Measurements from ENCODE around the gene LBX2. TPM values are rescaled to one million over a fixed set of nuclear protein-coding genes. Genes with fewer than 3 reads are reported as not detected.

The LBX2 gene
- total RNA-seq, 1 experiment from 2014 or later, result 1.3 TPM

DNA sequence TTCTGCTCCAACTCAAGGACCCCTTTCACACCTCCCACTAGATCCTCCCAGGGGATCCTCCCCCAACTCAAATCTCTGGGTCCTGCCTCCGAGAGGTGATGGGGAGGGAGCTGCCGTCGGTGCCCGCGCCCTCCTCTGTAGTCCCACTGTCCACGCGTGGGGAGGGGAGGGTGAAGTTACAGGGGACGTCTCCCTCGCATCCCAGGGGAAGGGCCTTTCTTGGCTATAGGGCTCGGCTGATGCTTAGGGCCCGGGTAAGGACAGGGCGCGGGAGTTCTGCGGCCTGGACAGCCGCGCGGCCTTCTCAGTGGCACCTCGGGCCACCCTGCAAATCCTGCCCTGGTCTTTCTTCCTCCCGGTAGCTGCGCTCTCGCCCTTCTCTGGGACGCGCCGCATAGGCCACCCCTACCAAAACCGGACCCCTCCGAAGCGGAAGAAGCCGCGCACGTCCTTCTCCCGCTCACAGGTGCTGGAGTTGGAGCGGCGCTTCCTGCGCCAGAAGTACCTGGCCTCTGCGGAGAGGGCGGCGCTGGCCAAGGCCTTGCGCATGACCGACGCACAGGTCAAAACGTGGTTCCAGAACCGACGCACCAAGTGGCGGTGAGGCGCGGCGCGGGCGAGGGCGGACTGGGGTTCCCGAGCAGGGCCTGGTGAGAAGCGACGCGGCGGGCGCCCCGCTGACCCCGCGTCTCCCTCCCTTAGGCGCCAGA lies 16.0 kb upstream of the LBX2 start:
- Histone ChIP-seq H3K27ac (no peak overlapping the region), H3K4me3 (no peak overlapping the region), H3K36me3 (no peaks in the 10 kb centered on the region), H3K9me3 (replicated peaks) (no peaks in the 10 kb centered on the region), H3K4me1 (no peaks in the 10 kb centered on the region), H3K27me3 (no peaks in the 10 kb centered on the region)
- DNase-seq, result no peak

DNA sequence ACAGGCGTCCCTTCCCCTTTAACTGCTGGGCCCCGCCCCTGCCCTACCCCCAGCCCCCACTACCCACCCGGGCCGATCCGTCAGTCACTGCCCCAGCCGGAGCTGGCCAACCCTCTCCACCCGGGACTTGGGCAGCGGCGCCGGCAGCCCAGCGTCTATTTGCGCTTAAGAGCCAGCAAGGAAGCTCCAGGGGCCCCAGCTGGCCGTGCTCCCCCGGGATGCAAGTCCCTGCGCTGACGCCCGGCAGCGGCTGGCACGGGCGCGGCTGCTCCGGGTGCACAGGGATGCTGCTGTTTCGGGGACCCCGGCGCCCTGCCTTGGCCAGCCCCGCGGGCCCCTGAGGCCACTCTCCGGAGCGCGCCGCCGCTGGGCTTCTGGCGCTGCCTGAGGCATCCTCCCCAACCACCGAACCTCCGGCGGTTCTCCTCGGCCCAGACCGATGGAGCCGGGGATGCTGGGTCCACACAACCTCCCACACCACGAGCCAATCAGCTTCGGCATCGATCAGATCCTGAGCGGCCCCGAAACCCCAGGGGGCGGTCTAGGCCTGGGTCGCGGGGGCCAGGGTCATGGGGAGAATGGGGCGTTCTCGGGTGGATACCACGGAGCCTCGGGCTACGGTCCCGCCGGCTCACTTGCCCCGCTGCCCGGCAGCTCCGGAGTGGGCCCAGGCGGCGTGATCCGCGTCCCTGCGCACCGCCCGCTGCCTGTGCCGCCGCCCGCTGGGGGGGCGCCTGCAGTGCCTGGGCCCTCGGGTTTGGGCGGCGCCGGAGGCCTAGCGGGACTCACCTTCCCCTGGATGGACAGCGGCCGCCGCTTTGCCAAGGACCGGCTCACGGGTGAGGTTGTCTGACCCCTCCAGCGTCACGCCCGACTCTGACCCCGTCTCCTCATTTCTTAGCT lies 15.2 kb upstream of the LBX2 start, which contains the start of gene TLX2:
Gene TLX2, plus strand, starts transcription at position 83 of the 903 bp plus-strand sequence. Its CDS starts 357 bp downstream, at position 440.
- no peaks in the 10 kb centered on the region for H3K27me3 ChIP-seq
- H3K36me3 ChIP-seq, result no peaks in the 10 kb centered on the region
- H3K4me3 ChIP-seq, result no peak within 1 kb of the TSS
- no peak for DNase-seq
- no peaks in the 10 kb centered on the region for H3K4me1 ChIP-seq
- H3K27ac ChIP-seq, result no peak within 1 kb of the TSS
- no peaks in the 10 kb centered on the region for H3K9me3 ChIP-seq (replicated peaks)

DNA sequence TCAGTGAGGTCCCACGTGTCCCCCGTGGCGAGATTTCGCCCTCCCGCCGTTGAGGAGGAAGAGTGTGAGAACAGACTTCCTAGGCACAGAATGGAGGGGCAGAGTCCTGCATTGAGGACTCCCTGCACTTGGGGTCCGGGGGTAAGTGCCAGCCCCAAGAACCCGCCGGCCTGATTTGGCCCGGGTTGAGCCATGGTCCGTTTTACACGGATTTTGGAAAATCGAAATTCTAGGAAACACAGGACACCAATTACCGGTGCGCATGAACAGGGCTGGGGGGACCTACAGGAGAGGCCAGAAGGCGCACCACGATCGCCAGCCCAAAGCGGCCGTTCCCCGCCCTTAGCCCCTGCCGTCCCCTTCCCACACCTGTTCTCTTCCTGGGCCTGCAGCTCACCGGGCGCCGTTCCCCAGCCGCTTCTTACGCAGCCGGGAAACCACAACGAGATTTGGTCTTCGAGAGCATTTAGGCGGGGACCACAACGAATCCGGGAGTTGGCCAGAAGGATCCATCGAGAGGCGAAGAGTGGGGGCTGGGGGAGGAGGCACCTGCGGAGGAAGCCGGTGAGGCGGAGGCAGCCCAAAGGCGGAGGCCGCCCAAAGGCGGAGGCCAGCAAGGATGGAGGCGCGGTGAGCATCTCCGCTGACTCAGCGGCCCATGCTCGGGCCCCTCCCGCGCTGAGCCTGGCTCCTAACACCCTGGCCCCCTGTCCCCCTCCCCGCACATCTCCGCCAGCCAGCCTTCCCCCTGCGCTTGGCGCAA lies 14.4 kb upstream of the LBX2 start:
- no peaks in the 10 kb centered on the region for H3K9me3 ChIP-seq (replicated peaks)
- no peak for DNase-seq
- no peak overlapping the region for H3K4me3 ChIP-seq
- H3K4me1 ChIP-seq, result peaks cover under 1% of the 10 kb centered on the region; the same call in 1 of the 2 replicates
- no peak overlapping the region for H3K27ac ChIP-seq
- H3K36me3 ChIP-seq, result no peaks in the 10 kb centered on the region
- H3K27me3 ChIP-seq, result no peaks in the 10 kb centered on the region

DNA sequence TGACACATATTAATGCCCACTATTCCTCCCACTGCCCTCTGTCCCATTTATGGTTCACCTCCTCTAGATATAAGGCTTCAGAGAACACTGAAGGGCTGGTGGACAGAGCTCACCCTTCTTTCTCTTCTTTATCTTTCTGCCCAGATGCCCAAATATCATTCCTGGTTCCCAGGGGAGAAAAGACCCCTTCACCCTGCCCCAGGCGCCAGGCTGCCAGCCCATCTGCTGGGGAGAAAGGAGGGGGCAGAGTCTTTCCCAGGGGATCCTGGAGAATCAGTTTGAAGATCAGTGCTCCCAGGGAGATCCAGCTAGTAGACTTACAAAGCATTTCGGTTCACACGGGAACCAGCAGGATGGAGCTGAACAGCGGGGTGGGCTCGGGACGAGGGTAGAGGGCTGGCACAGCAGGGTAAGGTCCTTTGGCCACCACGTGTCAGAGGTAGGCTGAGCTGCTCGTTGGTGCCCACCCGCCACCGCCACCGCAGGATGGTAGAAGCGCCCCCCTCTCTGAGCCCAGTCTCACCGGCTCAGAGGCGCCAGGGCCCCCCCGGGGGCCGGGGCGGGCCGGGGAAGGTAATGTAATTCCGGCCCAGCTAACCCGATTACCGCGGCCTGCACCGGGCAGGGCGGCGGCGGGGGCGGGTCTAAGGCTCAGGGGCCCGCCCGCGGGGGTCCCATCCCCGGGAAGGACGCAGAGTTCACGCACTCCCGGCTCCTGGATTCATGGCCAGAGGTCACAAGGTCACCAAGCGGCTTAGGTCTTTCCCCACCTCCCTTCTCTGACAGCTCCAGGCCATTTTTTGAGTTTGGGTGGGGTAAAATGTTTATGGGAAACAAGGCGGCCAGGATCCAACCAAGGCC lies 13.6 kb upstream of the LBX2 start:
- Histone ChIP-seq H3K4me3 (no peak overlapping the region), H3K27me3 (no peaks in the 10 kb centered on the region), H3K36me3 (no peaks in the 10 kb centered on the region), H3K9me3 (replicated peaks) (no peaks in the 10 kb centered on the region), H3K27ac (no peak overlapping the region), H3K4me1 (peaks cover 8% of the 10 kb centered on the region; the same call in 1 of the 2 replicates)
- DNase-seq, result no peak

DNA sequence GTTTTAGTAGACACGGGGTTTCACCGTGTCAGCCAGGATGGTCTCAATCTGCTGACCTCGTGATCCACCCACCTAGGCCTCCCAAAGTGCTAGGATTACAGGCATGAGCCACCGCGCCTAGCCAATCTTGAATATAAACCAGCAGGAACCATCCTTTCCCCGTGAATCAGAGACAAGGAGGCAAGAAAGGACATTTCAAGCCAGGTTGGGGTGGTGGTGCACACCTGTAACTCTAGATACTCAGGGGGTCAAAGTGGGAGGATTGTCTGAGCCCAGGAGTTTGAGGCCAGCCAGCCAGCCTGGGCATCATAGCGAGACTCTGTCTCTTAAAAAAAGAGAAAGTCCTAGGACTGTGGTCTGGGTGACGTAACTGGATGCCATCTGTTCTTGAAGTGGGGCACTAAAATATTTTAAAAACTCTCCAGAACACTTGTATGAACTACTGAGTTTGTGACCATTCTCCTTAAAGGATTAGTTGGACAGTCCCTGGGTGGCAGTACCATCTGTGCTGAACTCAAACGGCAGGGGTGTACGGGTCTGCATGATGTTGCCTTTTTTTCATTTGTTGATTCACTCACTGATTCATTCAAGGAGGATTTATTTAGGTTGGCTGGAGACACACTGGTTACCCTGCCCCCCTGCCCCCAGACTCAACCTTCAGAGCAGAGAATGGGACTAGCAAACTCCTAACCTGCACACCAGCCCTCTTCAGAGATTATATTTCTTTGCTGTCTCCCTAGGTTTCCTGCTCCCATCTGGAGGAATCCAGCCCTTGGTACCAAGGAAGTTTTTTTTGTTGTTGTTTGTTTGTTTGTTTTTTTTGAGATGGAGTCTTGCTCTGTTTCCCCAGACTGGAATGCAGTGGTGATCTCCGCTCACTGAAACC lies 11.9 kb upstream of the LBX2 start:
- Histone ChIP-seq H3K4me3 (no peak overlapping the region), H3K27me3 (no peaks in the 10 kb centered on the region), H3K36me3 (no peaks in the 10 kb centered on the region), H3K27ac (no peak overlapping the region), H3K4me1 (peaks cover 8% of the 10 kb centered on the region; the same call in 1 of the 2 replicates), H3K9me3 (replicated peaks) (no peaks in the 10 kb centered on the region)
- peak in 1 of 2 experiments; percentile 38 for DNase-seq

DNA sequence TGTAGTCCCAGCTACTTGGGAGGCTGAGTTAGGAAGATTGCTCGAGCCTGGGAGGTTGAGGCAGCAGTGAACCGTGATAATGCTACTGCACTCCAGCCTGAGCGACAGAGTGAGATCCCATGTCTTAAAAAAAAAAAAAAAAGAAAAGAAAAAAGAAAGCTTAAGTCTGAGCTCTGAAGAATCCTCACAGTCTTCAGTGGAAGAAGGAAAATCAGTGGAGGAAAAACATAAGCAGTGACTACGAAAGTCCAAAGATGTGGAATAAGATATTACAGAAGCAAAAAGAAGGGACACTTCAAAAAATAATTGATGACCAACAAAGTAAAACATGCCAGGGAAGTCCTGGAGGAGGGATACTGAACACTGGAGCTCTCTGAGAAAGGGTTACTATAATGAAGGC lies 10.9 kb upstream of the LBX2 start:
- Histone ChIP-seq H3K9me3 (replicated peaks) (no peaks in the 10 kb centered on the region), H3K27ac (no peak overlapping the region), H3K4me1 (peaks cover 8% of the 10 kb centered on the region; the same call in 1 of the 2 replicates), H3K36me3 (no peaks in the 10 kb centered on the region), H3K4me3 (no peak overlapping the region), H3K27me3 (no peaks in the 10 kb centered on the region)
- no peak for DNase-seq

- Histone ChIP-seq H3K36me3 (no peaks in the 10 kb centered on the region), H3K27me3 (no peaks in the 10 kb centered on the region)
- peak; percentile 55 to 58 for DNase-seq
Measured at GRCh38 chr2:74507926-74508520, 8.6 kb upstream of the LBX2 start.

DNA sequence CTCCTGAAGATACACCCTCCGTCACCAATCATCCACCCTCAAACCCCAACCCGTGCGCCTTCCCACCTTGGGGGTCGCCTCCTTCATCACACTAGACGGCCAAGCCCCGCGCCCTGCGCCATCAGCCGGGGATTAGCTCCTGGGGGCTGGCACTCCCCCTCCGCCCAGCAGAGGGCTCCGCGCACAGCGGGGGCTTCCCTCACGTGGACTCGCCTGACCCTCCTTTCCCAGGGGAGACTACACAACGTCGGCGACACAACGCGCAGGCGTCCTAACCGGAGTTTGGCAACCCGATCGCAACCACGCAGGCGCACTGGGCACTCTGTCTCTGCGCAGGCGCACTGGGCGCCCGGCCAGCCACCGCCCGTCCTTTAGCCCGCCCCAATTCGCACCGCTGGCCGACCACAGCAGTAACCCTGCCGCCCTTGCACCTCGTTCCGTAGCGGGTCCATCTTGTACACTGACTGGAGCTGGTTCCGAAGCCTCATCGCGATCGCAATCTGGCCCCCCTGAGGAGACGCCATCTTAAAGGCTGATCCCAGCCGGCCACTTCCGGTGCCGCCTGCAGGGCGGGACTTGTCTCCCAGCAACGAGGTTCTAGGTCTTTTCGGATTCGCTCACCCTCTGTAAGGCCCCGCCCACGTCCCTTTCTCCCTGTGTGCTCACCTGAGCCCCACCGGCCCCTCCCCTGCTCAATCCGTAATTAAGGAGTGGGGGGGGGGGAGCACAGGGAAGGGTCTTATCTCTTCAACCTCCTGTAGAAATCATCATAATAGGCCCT lies 7.9 kb upstream of the LBX2 start, which contains the start of gene PCGF1:
Gene PCGF1, minus strand, starts transcription at position 551 of the 781 bp plus-strand sequence. Its CDS starts 27 bp downstream, at position 524.
- Histone ChIP-seq H3K27ac (peak within 1 kb of the TSS; percentile 95), H3K4me1 (peaks cover 8% of the 10 kb centered on the region; the same call in 1 of the 2 replicates), H3K36me3 (no peaks in the 10 kb centered on the region), H3K4me3 (peak within 1 kb of the TSS; percentile 89), H3K9me3 (replicated peaks) (no peaks in the 10 kb centered on the region), H3K27me3 (no peaks in the 10 kb centered on the region)
- DNase-seq, result peak; percentile 99

More at GRCh38 chr2:74507926-74508520, 8.6 kb upstream of the LBX2 start:
- Histone ChIP-seq H3K4me1 (peaks cover 8% of the 10 kb centered on the region; the same call in 1 of the 2 replicates), H3K9me3 (replicated peaks) (no peaks in the 10 kb centered on the region), H3K4me3 (peak overlapping the region; percentile 89), H3K27ac (peak overlapping the region; percentile 95)

DNA sequence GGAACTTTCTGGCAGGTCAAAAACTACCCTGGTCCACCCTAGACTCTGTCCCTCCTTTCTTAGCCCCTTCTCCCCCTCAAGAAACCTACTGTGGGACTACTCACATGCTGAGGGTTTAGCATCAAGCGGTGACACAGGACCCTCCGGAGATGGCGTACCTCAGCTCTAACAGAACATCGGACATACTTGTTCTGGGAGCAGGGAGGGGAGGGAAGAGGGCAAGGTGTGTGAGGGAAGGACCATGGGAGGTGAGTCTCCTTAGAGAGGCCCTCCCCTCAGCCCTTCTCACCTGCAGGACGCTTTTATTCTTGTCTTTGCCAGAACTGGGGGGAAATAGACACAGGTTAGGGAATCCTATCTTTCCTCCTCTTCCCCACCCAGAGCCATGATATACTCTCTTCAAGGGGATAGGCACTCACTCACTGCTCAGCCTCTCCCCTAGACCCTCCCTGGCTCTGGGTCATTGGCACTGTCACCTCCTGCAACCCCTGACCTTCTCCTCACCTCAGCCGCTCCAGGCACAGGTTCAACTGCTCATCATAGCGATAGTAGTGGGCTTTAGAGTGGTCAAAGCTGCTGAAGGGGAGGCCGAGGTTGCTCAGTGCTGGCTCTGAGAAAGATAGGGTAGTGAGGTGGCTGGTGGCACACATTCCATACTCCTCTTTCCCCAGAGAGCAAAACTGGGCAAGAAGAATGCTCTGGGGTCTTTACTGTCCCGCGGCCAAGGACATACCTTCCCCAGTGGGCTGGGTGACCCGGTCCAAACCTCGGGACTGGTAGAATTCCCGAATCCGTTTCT lies 6.2 kb upstream of the LBX2 start:
- Histone ChIP-seq H3K9me3 (replicated peaks) (no peaks in the 10 kb centered on the region), H3K27me3 (no peaks in the 10 kb centered on the region), H3K4me3 (no peak overlapping the region), H3K27ac (no peak overlapping the region), H3K36me3 (no peaks in the 10 kb centered on the region), H3K4me1 (peaks cover 8% of the 10 kb centered on the region; the same call in 1 of the 2 replicates)
- no peak for DNase-seq

DNA sequence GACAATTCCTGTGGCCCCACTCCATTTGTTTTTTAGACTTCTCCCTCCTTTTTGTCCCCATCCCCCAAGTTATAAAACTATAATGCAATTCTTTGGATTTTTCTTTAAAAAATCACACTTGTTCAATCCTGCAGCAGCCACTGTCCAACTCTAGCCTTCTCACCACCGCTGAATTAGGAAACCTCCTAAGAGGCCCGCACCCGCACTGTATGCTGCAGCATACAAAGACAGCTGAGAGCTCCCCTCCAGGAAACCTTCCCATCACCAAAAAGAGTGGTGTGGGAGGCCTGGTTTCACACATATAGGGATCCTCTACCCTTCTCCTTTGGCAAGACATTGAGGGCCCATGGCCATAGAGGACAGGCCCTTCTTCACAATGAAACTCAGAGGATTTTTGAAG lies 5.2 kb upstream of the LBX2 start:
- Histone ChIP-seq H3K27me3 (no peaks in the 10 kb centered on the region), H3K4me1 (peaks cover 8% of the 10 kb centered on the region; the same call in 1 of the 2 replicates), H3K36me3 (no peaks in the 10 kb centered on the region), H3K4me3 (no peak overlapping the region), H3K27ac (no peak overlapping the region), H3K9me3 (replicated peaks) (no peaks in the 10 kb centered on the region)
- DNase-seq, result no peak
